Forelimb muscle (tissue), 1 donor: ENCODE results near the gene AHSG. TPM values are rescaled to one million over a fixed set of nuclear protein-coding genes. Genes with fewer than 3 reads are reported as not detected.
"Not testable (repeated sequence)": the region's sequence is repeated elsewhere in the genome, so short reads cannot be mapped to it uniquely, and the experiment has no call there.

Experiments used
- DNase-seq: peaks from one replicate; pipeline ENCODE4 v3.0.0-alpha.2; 2013; ENCODE audit warnings: low read depth
- polyA plus RNA-seq: library from polyadenylated mRNA; unstranded; fragments of 120-200 nt; gene quantifications from one replicate; pipeline ENCODE4 v1.2.1, GENCODE V29; 2013; ENCODE audit not compliant: insufficient read length

Gene AHSG
- polyA plus RNA-seq, 1 donor: not detected

- DNase-seq: peak; percentile 6
Observed at GRCh38 chr3:186617036-186617946, 4.4 kb downstream of the AHSG start.

GRCh38 chr3:186618318-186618938, 5.6 kb downstream of the AHSG start:
- no peak for DNase-seq

- no peak for DNase-seq
Observed at GRCh38 chr3:186619787-186620212, 6.9 kb downstream of the AHSG start.

- no peak for DNase-seq
Observed at GRCh38 chr3:186620213-186621092, 7.6 kb downstream of the AHSG start.

- DNase-seq: no peak
Observed at GRCh38 chr3:186621894-186622650, 9.2 kb downstream of the AHSG start.

- DNase-seq: no peak
Observed at GRCh38 chr3:186622651-186623310, 9.9 kb downstream of the AHSG start.

- DNase-seq: no peak
Observed at GRCh38 chr3:186624598-186624997, 11.7 kb downstream of the AHSG start.

GRCh38 chr3:186625600-186626042, 12.8 kb downstream of the AHSG start:
- no peak for DNase-seq

- DNase-seq: no peak
Observed at GRCh38 chr3:186626254-186626847, 13.5 kb downstream of the AHSG start.

GRCh38 chr3:186627852-186628414, 15.1 kb downstream of the AHSG start:
- no peak for DNase-seq

- no peak for DNase-seq
Observed at GRCh38 chr3:186628756-186629155, 15.9 kb downstream of the AHSG start.

GRCh38 chr3:186630950-186631641, 18.2 kb downstream of the AHSG start:
- no peak for DNase-seq

- no peak for DNase-seq
Observed at GRCh38 chr3:186633481-186633880, 20.6 kb downstream of the AHSG start.

GRCh38 chr3:186634207-186634606, 21.3 kb downstream of the AHSG start:
- not testable (repeated sequence) for DNase-seq

- DNase-seq: no peak
Observed at GRCh38 chr3:186635532-186635931, 22.7 kb downstream of the AHSG start.

- DNase-seq: no peak
Observed at GRCh38 chr3:186636536-186636935, 23.7 kb downstream of the AHSG start.

GRCh38 chr3:186637686-186638085, 24.8 kb downstream of the AHSG start:
- DNase-seq: no peak

GRCh38 chr3:186638259-186638658, 25.4 kb downstream of the AHSG start:
- no peak for DNase-seq

GRCh38 chr3:186639778-186640472, 27.1 kb downstream of the AHSG start, which contains the start of gene FETUB:
Gene FETUB, plus strand, starts transcription at chr3:186640399. Its CDS starts 62 bp downstream, at chr3:186640461.
- no peak for DNase-seq
